ENCODE data around the gene GVQW3.

Gene GVQW3

GRCh38 chr11:76391811-76392475, 10.8 kb downstream of the GVQW3 start:
- no peak overlapping the region for H3K4me3 ChIP-seq (ENCODE audit: severe bottlenecking)
- no peaks in the 10 kb centered on the region for H3K36me3 ChIP-seq (ENCODE audit: low read depth)
- no peaks in the 10 kb centered on the region for H3K4me1 ChIP-seq (ENCODE audit: insufficient read depth, poor library complexity, severe bottlenecking)
- H3K27me3 ChIP-seq (ENCODE audit: insufficient read depth, poor library complexity, severe bottlenecking), result no peaks in the 10 kb centered on the region
- H3K27ac ChIP-seq (ENCODE audit: poor library complexity, severe bottlenecking), result no peak overlapping the region
- H3K9me3 ChIP-seq (ENCODE audit: severe bottlenecking), result no peaks in the 10 kb centered on the region
- ATAC-seq (ENCODE audit: low read depth) (no peak), DNase-seq (ENCODE audit: low spot score) (no peak)
- no peak for TF ChIP-seq CTCF (IDR thresholded peaks at IDR 0.05; ENCODE audit: poor library complexity, severe bottlenecking)

DNA sequence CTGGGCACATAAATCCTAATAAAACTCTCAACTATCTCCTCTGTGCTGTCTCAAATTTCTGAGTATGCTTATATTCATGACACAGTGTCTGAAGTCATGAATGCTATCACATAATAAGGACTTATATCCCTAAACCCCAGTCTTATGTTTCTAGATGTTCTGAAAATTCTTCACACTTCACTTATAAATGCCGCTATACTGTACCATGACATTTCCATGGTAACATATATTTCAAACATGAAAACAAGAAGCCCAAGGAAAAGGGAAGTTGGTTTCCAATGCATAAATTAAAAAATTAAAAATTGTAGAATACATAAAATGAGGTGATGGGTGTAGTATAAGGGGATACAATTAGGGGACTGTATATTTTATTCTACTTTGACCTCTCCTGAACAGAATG, 11.7 kb downstream of the GVQW3 start:
- Histone ChIP-seq H3K27ac (ENCODE audit: poor library complexity, severe bottlenecking) (no peak overlapping the region), H3K36me3 (ENCODE audit: low read depth) (no peaks in the 10 kb centered on the region), H3K4me3 (ENCODE audit: severe bottlenecking) (no peak overlapping the region), H3K9me3 (ENCODE audit: severe bottlenecking) (no peaks in the 10 kb centered on the region), H3K4me1 (ENCODE audit: insufficient read depth, poor library complexity, severe bottlenecking) (no peaks in the 10 kb centered on the region), H3K27me3 (ENCODE audit: insufficient read depth, poor library complexity, severe bottlenecking) (no peaks in the 10 kb centered on the region)
- DNase-seq (ENCODE audit: low spot score), result no peak
- no peak for TF ChIP-seq CTCF (IDR thresholded peaks at IDR 0.05; ENCODE audit: poor library complexity, severe bottlenecking)
- ATAC-seq (ENCODE audit: low read depth), result no peak

GRCh38 chr11:76394411-76394810, 13.3 kb downstream of the GVQW3 start:
- Histone ChIP-seq H3K4me3 (ENCODE audit: severe bottlenecking) (no peak overlapping the region), H3K27me3 (ENCODE audit: insufficient read depth, poor library complexity, severe bottlenecking) (no peaks in the 10 kb centered on the region), H3K27ac (ENCODE audit: poor library complexity, severe bottlenecking) (no peak overlapping the region), H3K4me1 (ENCODE audit: insufficient read depth, poor library complexity, severe bottlenecking) (no peaks in the 10 kb centered on the region), H3K9me3 (ENCODE audit: severe bottlenecking) (no peaks in the 10 kb centered on the region), H3K36me3 (ENCODE audit: low read depth) (no peaks in the 10 kb centered on the region)
- ATAC-seq (ENCODE audit: low read depth) (no peak), DNase-seq (ENCODE audit: low spot score) (no peak)
- TF ChIP-seq CTCF (IDR thresholded peaks at IDR 0.05; ENCODE audit: poor library complexity, severe bottlenecking), result no peak

GRCh38 chr11:76395296-76395695, 14.2 kb downstream of the GVQW3 start:
- Histone ChIP-seq H3K9me3 (ENCODE audit: severe bottlenecking) (no peaks in the 10 kb centered on the region), H3K27me3 (ENCODE audit: insufficient read depth, poor library complexity, severe bottlenecking) (no peaks in the 10 kb centered on the region), H3K4me1 (ENCODE audit: insufficient read depth, poor library complexity, severe bottlenecking) (no peaks in the 10 kb centered on the region), H3K4me3 (ENCODE audit: severe bottlenecking) (no peak overlapping the region), H3K36me3 (ENCODE audit: low read depth) (no peaks in the 10 kb centered on the region), H3K27ac (ENCODE audit: poor library complexity, severe bottlenecking) (no peak overlapping the region)
- TF ChIP-seq CTCF (IDR thresholded peaks at IDR 0.05; ENCODE audit: poor library complexity, severe bottlenecking), result no peak
- DNase-seq (ENCODE audit: low spot score), result no peak
- no peak for ATAC-seq (ENCODE audit: low read depth)

- Histone ChIP-seq H3K4me3 (ENCODE audit: severe bottlenecking) (no peak overlapping the region), H3K36me3 (ENCODE audit: low read depth) (no peaks in the 10 kb centered on the region), H3K27ac (ENCODE audit: poor library complexity, severe bottlenecking) (no peak overlapping the region), H3K9me3 (ENCODE audit: severe bottlenecking) (no peaks in the 10 kb centered on the region), H3K27me3 (ENCODE audit: insufficient read depth, poor library complexity, severe bottlenecking) (no peaks in the 10 kb centered on the region), H3K4me1 (ENCODE audit: insufficient read depth, poor library complexity, severe bottlenecking) (no peaks in the 10 kb centered on the region)
- ATAC-seq (ENCODE audit: low read depth), result no peak
- no peak for DNase-seq (ENCODE audit: low spot score)
- TF ChIP-seq CTCF (IDR thresholded peaks at IDR 0.05; ENCODE audit: poor library complexity, severe bottlenecking), result no peak
Measured at GRCh38 chr11:76397383-76397782, 16.3 kb downstream of the GVQW3 start.
